Superior temporal gyrus (tissue), 1 donor: Measurements from ENCODE around the gene RUSC1.
"Not testable (repeated sequence)": the region's sequence is repeated elsewhere in the genome, so short reads cannot be mapped to it uniquely, and the experiment has no call there.

Source experiments
- DNase-seq: peaks from one replicate; pipeline ENCODE4 v3.0.0-alpha.2; 2016; ENCODE audit errors: extremely low spot score

Gene RUSC1, protein sequence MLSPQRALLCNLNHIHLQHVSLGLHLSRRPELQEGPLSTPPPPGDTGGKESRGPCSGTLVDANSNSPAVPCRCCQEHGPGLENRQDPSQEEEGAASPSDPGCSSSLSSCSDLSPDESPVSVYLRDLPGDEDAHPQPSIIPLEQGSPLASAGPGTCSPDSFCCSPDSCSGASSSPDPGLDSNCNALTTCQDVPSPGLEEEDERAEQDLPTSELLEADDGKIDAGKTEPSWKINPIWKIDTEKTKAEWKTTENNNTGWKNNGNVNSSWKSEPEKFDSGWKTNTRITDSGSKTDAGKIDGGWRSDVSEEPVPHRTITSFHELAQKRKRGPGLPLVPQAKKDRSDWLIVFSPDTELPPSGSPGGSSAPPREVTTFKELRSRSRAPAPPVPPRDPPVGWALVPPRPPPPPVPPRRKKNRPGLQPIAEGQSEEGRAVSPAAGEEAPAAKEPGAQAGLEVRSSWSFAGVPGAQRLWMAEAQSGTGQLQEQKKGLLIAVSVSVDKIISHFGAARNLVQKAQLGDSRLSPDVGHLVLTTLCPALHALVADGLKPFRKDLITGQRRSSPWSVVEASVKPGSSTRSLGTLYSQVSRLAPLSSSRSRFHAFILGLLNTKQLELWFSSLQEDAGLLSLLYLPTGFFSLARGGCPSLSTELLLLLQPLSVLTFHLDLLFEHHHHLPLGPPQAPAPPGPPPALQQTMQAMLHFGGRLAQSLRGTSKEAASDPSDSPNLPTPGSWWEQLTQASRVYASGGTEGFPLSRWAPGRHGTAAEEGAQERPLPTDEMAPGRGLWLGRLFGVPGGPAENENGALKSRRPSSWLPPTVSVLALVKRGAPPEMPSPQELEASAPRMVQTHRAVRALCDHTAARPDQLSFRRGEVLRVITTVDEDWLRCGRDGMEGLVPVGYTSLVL

DNA sequence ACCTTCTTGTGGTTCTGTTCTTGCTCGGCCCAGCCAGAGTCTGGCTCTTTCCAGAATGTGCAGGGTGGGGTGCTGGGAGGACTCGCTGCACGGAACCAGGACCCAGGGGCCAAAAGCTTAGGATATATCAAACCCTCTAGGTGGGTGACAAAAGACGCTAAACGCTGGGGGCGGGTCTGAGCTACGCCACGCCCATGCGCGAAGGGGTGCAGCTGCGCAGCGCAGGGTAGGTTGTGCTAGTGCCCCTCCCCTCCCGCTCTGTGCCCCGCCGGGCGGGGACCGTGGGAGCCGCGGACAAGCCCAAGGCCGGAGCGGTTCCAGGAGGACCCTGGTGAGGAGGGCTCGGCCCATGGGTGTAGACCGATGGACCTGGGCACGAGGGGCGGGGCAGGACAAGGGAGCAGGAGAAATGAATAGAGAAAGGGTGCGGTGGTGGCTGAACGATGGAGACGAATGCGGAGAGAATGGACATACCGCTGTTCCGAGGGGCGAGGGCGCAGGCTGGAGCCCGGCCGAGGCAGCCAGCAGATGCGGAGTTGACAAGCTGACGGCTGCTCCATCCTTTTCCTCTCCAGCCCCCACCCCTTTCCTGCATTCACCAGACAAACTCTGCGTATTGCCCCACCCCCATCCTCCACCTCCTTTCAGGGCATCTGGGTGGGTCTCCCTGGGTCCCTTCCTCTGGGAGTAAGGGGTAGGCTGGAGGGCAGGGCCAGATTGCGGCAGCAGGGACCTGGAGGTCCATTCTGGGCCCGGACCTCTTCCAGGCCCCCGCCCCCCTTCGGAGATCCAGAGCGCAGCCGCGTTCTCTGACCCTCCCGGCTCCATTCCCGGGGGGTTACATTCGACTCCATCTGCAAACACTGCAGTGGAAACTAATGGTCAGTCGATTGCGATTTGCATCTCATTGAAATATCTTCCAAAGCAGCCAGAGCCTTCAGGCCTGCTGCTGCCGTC, at the start of gene RUSC1:
RUSC1 (plus strand) TSS at position 234 of the 957 bp plus-strand sequence. CDS start 880 bp downstream, outside the sequence.
- DNase-seq: peak; percentile 84

DNA sequence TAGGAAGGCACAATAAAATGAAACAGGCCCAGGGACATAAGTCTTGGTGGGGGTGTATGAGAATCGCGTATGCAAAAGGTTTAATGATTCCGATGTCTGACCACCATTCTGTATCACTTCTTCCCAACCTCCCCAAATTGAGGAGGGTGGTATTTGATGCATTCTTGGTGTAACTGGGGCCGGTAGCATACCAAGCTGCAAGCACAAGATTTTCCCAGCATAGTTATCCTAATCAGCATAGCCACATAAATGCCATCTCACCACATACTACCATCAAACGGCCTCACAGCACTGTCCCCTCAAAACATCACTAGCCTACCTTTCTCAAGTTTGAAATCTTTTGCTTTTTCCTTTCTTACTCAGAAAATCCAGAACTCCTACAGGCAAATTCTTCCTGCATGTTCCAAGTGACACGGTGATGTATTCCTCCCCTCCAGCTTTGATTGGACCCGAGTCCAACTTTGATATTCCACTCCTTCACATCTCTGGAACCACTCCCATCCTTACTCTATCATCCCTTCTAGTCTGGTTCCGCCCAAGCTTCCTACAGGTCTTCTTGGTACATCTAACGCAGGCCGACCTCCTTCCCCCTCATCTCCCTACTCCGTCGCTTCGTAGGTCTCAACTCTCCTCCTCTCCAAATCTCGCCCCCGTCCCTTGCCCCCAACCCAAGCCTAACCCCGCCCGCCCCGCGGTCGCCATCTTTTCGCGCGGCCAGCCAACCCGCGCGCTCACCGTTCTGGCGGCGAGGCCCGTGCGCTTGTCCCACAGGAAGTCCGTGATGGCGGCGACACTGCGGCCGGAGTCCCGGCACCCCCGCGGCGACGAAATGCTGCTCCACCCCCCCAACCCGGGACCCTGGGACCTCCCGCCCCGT, 48.0 kb upstream of the RUSC1 start:
- peak; percentile 38 for DNase-seq

DNA sequence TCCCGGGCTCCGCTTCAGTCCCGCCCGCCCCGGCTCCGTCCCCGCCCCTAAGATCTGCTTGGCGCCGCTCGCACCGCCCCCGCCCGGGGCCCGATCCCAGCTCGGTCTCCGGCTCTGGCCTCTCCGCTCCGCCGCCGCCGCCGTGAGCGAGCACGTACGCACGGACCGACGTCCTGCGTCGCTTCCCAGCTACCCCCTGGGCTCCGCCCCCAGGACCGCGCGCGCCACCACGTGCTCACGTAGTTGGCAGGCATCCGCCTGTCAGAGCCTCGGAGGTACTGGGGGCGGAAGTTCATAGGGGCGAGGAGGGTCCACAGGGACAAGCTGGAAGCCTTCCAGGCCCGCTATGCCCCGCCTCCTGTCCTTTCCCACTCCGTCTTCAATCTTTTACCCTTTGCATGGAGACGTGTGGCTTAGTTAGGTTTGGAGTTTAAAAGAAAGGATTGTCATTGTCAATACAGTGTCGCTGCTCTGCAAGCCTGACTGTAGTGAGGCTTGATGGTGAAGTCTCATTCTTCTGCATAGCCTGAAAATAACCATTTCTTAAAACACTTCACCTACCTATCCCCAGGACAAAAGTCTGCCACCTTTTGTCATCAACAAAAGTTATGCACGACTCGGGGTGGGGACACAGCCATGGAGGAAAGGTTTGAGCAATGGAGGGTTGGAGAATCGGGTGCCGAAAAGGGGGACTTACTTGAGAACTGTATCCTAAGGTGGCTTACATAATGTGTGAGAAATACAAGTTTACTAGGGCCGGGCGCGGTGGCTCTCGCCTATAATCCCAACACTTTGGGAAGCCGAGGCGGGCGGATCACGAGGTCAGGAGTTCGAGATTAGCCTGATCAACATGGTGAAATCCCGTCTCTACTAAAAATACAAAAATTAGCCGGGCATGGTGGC, 47.1 kb upstream of the RUSC1 start, which contains the start of gene CLK2:
CLK2 (minus strand) TSS at position 162 of the 903 bp plus-strand sequence. CDS start 2,527 bp downstream, outside the sequence.
- peak; percentile 94 for DNase-seq

DNA sequence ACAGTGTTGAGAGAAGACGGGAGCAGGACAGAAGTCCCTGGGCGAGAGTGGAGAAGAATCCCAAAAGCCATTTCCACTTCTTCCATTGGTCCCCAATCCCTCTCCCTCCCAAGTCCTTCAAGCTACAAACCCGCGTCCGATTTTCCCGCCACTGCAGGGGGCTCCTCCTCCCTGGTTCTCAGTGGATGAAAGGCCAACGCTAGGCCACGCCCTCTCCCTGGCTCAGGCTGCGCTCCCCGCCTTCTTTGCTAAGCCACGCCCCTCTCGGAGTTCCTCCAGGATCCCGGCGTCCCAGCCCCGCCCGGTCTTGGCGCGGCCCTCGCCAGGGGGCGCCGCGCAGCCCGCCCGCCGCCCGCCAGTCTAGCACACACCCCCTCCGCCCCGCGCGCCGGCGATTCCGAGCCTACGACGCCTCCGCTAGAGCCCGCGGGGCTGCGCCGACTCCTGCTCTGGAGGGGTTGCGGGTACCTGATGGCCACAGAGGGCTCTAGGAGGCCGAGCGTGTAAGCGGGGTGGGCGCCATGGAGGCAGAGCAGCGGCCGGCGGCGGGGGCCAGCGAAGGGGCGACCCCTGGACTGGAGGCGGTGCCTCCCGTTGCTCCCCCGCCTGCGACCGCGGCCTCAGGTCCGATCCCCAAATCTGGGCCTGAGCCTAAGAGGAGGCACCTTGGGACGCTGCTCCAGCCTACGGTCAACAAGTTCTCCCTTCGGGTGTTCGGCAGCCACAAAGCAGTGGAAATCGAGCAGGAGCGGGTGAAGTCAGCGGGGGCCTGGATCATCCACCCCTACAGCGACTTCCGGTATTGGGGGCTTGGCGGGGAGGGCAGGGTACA, 43.4 kb upstream of the RUSC1 start, which contains the start of gene HCN3:
HCN3 (plus strand) TSS at position 394 of the 832 bp plus-strand sequence; CDS start at position 522, 128 bp downstream.
- DNase-seq: peak; percentile 98

DNA sequence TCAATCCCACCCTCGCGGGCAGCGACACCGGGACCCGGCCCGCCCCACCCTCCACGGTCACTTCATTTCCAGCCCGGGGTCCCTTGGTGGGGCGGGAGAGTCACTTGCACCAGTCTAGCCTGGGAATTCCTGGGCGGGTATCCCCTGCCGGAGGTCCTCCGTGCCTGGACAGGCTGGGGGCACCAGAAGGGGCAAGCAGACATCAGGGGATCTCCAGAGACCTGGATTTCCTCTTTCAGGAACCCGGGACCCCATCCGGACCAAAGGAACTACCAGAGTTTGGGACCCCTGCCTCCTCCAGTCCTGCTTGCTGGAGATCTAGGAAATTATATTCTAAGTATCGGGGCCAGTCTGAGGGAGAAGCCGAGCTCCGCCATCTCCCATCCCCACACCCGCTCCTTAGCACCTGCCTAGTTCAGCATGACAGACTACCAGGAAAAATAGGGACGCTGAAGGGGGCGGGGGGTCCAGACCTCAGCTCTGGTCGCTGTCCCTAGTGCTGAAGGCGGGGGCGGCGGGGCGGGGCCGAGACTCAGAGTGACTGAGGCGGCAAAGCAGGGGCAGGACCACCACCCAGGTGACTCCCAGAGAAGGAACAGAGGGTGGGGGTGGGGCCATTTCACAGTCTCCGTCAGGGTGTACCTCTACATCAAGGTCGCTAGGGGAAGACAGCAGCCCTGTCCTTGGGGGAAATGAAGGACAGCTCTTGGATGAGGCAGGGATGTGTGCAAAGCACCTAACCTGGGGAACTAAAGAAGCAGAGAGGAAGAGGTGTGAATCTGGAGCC, 42.6 kb upstream of the RUSC1 start:
- peak; percentile 34 for DNase-seq

DNA sequence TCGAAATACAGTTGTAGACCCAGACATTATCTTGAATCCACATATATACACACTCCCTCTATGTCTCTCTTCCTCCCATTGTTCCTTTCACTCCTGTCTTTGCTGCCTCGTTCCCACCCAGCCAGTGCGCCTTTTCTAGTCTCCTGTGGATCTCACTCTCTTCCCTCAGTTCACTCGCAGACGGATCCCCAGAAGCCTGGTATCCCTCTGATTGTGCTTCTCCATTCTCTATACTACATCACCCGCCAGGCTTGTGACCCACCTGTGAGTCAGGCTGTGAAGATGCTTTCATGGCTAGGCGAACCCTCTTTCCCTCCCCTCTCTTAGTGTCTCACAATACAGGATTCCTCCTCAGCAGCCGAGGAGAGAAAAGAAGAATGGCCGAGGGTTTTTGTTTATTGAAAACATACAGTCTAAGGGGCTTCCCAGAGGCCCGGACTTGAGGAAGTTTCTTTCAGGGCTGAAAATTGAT, 42.0 kb upstream of the RUSC1 start:
- DNase-seq: peak; percentile 18

DNA sequence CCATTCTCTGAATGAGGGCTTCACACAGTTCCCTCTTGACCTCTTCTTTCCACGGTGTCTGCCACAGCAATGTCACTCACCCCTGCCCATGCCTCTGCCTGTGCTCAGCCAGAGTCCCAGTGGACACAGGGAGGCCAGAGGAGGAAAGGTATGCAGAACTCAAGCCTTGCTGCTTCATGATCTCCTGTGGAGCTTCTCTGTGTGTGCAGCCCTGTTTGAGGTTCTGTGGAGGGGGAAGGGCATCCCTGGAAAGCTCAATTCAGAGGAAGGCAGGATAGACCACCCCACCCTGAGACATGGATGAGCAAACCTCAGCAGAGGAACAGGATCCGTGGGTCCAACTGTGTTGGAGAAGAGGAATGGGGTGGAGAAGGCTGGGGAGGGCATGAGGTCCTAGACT, 41.4 kb upstream of the RUSC1 start:
- DNase-seq: peak; percentile 11

DNA sequence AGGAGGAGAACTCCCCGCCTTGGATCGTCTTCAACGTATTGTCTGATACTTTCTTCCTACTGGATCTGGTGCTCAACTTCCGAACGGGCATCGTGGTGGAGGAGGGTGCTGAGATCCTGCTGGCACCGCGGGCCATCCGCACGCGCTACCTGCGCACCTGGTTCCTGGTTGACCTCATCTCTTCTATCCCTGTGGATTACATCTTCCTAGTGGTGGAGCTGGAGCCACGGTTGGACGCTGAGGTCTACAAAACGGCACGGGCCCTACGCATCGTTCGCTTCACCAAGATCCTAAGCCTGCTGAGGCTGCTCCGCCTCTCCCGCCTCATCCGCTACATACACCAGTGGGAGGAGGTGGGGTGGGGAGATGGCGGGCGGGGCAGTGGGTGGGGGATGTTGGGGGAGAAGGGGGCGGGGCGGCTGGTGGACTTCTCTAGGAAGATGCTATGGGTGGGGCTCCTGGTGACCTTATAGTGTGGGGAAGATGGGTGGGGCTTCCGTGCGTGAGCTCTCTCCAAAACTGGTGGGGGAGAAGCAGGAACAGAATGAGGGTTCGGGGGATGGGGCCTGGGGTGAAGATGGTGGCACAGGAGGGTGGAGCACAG, 38.1 kb upstream of the RUSC1 start:
- no peak for DNase-seq

DNA sequence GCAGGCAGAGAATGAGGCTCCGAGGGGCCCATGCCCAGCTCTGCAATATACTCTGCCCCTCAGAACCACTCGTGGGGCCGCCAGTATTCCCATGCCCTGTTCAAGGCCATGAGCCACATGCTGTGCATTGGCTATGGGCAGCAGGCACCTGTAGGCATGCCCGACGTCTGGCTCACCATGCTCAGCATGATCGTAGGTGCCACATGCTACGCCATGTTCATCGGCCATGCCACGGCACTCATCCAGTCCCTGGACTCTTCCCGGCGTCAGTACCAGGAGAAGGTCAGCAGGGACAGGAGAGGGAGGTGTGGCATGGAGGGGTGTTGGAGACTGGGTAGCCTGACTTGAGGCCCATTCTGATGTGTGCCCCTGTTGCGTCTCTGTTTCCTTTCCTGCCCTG, 36.2 kb upstream of the RUSC1 start:
- no peak for DNase-seq

DNA sequence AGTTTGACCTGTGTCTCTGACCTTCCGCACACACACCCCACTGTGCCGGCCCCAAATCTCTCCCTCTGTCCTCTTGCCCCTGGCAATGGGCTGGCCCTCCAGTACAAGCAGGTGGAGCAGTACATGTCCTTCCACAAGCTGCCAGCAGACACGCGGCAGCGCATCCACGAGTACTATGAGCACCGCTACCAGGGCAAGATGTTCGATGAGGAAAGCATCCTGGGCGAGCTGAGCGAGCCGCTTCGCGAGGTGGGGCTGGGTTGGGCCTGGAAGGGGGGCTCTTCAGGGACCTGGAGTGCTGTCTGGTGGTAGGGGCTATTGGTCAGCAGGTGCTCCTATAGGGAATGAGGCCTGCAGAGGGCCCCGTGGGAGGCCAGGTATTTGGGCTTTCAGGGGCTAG, 35.6 kb upstream of the RUSC1 start:
- DNase-seq: no peak

DNA sequence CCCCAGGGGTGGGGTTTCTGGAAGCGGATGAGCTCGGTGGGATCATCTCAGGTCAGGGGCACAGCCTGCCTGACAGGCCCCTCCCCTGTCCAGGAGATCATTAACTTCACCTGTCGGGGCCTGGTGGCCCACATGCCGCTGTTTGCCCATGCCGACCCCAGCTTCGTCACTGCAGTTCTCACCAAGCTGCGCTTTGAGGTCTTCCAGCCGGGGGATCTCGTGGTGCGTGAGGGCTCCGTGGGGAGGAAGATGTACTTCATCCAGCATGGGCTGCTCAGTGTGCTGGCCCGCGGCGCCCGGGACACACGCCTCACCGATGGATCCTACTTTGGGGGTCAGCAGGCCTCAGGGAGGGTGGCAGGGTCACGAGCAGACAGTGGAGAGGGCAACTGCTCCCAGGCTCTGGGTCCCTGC, 35.1 kb upstream of the RUSC1 start:
- no peak for DNase-seq

DNA sequence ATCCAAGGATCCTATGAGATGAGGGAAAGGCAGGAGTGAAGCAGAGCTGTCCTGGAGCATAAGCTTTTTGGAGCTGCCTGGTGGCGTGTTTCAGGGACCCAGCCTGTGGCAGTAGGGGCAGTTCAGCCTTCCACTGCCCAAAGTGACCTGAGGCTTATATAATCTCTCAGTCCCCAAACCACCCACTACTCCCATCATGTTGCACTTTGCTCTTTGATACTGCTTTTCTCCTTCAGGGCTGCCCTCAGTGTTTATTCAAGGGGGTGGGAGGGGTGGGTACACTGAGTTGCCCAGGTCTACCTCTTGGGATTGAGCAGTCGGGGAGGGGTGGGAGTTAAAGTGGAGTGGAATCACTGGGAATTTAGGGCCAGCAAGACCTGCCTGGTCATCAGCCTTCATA, 34.1 kb upstream of the RUSC1 start:
- DNase-seq: no peak

DNA sequence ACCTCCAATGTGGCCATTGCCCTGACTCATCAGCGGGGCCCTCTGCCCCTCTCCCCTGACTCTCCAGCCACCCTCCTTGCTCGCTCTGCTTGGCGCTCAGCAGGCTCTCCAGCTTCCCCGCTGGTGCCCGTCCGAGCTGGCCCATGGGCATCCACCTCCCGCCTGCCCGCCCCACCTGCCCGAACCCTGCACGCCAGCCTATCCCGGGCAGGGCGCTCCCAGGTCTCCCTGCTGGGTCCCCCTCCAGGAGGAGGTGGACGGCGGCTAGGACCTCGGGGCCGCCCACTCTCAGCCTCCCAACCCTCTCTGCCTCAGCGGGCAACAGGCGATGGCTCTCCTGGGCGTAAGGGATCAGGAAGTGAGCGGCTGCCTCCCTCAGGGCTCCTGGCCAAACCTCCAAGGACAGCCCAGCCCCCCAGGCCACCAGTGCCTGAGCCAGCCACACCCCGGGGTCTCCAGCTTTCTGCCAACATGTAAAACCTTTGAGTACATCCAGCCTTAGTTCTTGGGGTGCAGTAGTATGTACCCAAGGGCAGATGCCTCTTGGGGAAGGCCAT, 32.6 kb upstream of the RUSC1 start:
- DNase-seq: no peak

DNA sequence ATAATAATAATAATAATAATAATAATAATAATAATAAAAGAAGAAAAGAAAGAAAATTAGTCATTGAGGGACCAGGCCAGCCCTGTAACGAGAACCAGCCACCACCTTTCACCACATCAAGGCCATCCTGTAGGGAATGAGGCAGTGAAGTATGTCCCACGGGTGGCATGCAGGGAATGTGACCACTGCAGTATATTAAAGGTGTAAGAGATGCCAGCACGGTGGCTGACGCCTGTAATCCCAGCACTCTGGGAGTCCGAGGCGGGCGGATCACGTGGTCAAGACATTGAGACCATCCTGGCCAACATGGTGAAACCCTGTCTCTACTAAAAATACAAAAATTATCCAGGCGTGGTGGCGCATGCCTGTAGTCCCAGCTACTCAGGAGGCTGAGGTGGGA, 29.7 kb upstream of the RUSC1 start:
- DNase-seq: not testable (repeated sequence)

DNA sequence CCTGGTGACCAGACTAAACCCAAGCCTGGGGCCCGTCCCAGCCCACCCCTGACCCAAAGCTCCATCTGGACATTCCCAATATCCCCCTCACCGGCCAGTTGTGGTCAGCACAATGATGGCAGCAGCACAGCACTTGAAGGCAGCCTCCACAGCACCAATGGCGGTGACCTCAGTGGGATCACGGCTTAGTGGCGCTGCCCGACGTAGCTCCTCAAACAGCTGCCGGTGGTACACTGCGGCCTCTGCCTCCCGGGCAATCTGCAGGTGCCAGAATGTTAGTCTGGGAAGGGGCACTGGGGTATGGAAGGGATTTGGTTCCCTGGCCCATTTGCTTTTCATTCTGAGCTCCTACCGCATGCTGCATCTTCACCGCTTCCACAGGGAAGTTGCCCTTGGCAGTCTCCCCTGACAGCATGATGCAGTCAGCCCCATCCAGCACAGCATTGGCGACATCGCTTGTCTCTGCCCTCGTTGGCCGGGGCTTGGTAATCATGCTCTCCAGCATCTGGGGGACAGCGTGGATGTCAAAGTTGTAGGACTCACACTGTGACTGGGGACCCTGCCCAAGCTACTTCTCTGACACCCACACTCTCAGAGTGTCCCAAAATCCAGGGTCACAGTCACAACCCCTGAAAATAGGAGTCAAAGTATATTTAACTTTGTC, 27.5 kb upstream of the RUSC1 start:
- DNase-seq: no peak
